ENCODE measurements around the gene MYO9B.
"Not testable (repeated sequence)": the region's sequence is repeated elsewhere in the genome, so short reads cannot be mapped to it uniquely, and the experiment has no call there.

Gene MYO9B

DNA sequence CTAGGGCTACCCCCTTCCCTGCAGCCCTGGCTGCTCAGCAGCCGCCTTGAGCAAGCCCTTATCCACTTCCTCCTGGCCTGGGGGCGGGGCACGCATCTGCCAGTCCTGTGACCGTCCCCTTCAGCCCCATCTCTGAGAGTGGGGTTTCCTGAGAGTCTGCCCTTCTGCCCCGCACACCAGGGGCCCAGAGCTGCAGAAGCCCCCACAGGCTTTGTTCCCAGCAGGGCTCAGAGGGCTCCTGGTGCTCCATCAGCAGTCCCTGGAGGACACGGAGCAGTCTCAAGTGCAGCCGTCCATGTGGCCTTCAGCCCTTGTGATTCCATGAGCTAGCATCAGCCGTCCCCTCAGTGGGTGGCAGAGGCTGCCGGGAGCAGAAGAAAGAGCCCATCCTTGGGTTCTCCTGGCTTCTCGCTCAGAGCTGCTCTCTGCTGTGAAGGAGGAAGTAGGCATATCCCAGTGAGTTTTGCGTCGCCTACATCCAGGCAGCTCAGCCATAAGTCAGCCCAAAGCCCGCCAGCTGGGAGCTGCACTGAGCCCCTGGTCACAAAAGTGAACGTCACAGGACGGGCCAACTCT, 16.3 kb downstream of the MYO9B start:
- DNase-seq (ENCODE audit: low read depth in 2 of 2), result no peak

DNA sequence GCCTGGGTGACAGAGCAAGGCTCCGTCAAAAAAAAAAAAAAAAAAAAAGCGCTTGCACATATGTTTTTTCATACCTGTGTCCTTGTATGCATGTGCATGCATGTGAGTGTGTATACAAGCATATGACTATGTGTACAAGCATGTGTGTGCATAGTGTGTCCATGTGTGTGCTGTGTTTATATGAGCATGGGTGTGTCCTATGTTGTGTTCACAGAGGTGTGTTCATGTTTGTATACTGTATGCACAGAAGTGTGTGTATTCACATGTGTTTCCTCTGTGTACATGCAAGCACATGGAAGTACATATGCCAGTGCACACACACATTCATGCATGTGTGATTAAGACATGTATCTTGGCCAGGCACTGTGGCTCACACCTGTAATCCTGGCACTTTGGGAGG, 17.1 kb downstream of the MYO9B start:
- no peak for DNase-seq (ENCODE audit: low read depth in 2 of 2)

DNA sequence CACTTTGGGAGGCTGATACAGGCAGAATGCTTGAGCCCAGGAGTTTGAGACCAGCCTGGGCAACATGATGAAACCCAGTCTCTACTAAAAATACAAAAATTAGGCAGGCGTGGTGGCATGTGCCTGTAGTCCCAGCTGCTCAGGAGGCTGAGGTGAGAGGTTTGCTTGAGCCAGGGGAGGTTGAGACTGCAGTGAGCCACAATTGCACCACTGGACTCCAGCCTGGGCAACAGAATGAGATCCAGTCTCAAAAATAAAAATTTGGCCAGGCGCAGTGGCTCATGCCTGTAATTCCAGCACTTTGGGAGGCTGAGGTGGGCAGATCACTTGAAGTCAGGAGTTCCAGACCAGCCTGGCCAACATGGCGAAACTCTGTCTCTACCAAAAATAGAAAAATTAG, 19.1 kb downstream of the MYO9B start:
- not testable (repeated sequence) for DNase-seq (ENCODE audit: low read depth in 2 of 2)

DNA sequence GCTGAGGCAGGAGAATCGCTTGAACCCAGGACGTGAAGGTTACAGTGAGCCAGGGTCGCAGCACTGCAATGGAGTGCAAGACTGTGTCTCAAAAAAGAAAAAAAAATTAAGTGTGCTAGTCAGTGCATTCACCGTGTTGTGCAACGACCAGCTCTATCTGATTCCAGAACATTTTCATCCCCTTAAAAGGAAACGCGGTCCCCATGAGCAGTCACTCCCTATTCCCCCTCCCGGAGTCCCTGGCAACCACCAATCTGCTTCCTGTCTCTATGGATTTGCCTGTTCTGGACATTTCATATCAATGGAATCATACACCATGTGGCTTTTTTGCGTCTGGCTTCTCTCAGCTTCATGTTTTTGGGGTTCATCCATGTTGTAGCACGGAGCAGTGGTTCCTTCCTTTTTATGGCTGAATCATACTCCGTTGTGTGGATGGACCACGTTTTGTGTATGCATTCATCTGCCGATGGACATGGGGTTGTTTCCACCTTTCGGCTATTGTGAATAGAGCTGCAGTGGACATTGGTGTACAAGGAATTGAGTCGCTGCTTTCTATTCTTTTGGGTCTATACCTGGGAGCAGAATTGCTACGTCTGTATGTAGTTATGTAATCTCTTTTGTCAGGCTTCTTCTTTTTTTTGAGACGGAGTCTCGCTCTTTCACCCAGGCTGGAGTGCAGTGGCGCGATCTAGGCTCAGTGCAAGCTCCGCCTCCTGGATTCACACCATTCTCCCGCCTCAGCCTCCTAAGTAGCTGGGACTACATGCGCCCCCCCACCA, 19.8 kb downstream of the MYO9B start:
- DNase-seq (ENCODE audit: low read depth in 2 of 2), result no peak

DNA sequence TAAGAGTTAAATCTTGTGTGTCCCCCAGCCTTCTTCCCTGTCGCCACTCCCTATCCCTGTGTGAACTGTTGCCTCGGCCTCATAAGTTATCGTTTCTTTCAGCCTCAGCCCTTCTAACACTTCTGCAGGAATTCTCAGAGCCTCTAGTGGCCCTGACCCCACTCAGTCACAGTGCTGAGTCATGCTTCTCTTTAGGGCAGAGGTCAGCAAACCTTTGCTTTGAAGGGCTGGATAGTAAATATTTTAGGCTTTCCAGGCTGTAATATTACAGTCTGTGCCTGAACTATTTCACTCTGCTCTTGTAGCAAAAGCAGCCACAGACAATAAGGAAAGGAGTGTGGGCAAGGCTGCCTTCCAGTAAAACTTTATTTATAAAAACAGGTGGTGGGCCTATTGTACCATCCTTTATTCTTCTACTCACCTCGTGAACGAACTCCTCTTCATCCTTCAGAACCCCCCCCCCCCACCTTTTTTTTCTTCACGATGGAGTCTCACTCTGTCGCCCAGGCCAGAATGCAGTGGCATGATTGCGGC, 22.1 kb downstream of the MYO9B start:
- DNase-seq (ENCODE audit: low read depth in 2 of 2), result no peak

DNA sequence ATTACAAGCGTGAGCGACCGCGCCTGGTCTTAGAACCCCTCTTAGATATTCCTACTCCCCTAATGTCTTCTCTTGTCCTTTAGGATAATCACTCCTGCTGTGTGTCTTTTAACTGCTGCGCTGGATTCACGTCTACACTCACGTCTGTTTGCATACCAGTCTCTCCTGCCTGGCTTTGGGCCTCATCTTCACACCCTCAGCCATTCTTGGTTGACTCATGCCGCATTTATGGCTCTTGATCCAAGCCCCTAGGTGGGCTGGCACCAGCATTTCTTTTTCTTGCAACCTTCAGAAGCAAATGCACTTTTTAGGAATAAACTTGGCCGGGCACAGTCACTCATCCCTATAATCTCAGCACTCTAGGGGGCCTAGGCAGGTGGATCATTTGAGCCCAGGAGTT, 22.7 kb downstream of the MYO9B start:
- no peak for DNase-seq (ENCODE audit: low read depth in 2 of 2)

DNA sequence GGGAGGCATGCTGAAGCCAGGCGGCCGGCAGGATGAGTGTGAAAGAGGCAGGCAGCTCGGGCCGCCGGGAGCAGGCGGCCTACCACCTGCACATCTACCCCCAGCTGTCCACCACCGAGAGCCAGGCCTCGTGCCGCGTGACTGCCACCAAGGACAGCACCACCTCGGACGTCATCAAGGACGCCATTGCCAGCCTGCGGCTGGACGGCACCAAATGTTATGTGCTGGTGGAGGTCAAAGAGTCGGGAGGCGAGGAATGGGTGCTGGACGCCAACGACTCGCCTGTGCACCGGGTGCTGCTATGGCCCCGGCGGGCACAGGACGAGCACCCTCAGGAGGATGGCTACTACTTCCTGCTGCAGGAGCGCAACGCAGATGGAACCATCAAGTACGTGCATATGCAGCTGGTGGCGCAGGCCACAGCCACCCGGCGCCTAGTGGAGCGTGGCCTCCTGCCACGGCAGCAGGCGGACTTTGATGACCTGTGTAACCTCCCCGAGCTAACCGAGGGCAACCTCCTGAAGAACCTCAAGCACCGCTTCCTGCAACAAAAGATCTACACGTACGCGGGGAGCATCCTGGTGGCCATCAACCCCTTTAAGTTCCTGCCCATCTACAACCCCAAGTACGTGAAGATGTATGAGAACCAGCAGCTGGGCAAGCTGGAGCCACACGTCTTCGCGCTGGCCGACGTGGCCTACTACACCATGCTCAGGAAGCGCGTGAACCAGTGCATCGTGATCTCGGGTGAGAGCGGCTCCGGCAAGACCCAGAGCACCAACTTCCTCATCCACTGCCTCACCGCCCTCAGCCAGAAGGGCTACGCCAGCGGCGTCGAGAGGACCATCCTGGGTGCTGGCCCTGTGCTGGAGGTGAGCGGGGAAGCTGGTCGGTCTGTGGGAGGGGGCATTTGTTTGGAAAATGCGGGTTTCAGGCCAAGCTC, 26.4 kb downstream of the MYO9B start:
- no peak for DNase-seq (ENCODE audit: low read depth in 2 of 2)

DNA sequence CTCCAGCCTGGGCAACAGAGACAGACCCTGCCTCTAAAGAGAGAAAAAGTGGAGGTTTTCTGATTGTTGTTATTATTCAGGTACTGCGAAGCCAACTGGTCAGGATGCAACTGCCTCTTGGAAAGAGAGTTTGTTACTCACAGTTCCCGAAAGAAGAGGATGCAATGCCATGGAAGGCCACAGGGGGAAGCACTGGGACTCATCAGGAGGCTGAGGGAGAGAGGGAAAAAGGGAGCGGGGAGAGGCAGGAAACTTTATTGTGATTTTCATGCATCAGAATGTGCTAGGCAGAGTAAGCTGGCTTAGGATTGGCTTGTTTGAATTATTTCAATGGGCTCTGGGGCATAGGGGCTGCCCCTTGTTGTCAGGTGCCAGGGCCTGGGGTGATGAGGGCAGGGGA, 27.6 kb downstream of the MYO9B start:
- no peak for DNase-seq (ENCODE audit: low read depth in 2 of 2)

DNA sequence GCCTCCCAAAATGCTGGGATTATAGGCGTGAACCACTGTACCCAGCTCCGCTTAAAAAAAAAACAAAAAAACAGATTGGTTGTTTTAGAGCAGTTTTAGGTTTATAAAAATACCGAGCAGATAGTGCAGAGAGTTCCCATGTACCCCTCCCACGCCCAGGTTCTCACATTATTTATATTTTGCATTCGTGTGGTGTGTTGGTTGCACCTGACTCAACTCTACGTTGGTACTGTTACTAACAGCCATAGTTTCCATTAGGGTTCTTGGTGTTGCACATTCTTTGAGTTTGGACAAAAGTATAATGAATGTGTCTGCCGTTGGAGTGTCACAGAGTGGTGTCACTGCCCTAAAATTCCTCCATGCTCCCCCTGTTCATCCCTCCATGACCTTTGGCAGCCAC, 29.1 kb downstream of the MYO9B start:
- no peak for DNase-seq (ENCODE audit: low read depth in 2 of 2)

DNA sequence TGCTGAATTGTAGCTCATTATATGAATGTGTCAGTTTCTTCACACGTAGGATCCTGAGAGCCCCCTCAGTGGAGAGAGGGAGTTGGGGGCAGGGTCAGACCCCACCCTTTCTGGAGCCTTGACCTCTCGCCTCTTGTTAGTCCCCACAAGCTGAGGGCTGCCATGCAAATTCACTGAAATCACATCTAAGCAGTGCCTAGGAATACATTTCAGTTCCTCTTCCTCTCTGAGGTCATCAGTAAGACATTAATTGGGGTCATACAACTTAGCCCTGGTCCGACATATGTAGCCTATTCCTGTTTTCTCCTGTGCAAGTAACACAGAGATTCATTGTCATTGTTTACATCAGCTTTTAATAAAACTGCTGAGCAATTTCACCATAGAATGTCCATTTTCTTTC, 30.0 kb downstream of the MYO9B start:
- DNase-seq (ENCODE audit: low read depth in 2 of 2), result no peak

DNA sequence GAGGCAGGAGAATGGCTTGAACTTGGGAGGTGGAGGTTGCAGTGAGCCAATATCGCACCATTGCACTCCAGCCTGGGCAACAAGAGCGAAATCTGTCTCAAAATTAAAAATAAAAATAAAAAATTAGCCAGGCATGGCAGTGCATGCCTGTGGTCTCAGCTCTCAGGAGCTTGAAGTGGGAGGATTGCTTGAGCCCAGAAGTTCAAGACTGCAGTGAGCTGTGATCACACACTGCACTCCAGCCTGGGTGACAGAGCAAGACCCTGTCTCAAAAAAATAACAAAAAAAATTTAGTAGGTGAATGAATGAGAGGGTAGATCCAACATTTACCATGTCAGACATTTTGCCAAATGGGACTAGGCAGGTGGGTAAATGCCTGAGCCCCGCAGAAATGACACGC, 31.4 kb downstream of the MYO9B start:
- DNase-seq (ENCODE audit: low read depth in 2 of 2), result not testable (repeated sequence)

DNA sequence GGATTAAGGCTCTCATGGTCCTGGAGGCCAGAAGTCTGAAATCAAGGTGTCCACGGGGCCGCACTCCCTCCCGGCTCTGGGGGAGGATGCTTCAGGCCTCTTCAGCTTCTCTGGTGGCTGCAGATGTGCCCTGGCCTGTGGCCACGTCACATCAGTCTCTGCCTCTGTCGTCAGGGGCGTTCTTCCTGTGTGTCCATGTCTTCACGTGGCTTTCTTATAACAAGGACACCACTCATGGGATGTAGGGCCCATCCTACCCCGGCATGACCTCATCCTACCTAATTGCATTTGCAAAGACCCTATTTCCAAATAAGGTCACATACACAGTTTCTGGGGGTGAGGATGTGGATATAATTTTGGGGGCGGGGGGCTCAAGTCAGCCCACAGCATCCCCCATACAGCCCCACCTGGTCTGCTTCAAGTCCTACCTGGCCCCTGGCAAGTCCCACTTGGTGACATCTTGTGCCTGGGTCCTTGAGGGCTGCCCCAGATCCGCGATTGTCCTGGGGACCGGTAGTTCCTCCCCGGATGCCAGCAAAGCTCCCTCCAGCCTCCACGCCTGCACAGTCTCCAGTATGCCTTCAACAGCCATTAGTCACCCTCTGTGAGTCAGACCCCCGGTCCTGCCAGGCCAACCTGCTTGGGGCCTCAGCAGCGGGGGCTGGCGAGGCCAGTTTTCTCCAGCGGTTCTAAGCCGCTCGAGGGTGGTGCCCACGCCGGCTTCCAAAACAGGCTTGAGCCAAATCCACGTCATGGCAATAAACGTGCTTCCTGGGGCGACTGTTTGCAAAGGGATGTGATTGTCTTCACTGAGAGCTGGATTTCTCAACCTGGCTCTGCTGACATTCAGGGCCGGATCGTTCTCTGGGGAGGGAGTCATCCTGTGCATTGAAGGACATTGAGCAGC, 32.2 kb downstream of the MYO9B start:
- no peak for DNase-seq (ENCODE audit: low read depth in 2 of 2)

DNA sequence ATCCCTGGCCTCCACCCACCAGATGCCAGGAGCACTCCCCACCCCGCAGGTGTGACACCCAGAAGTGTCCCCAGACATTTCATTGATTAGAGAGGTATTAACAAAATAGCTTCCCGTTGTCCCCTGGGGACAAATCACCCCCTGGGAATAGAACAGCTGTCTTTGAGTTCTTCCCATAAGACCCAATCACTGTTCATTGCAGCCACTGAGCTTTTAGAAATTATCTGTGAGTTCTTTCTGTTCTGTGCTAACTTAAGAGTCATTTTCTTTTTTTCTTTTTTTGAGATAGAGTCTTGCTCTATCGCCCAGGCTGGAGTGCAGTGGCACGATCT, 32.8 kb downstream of the MYO9B start:
- no peak for DNase-seq (ENCODE audit: low read depth in 2 of 2)

DNA sequence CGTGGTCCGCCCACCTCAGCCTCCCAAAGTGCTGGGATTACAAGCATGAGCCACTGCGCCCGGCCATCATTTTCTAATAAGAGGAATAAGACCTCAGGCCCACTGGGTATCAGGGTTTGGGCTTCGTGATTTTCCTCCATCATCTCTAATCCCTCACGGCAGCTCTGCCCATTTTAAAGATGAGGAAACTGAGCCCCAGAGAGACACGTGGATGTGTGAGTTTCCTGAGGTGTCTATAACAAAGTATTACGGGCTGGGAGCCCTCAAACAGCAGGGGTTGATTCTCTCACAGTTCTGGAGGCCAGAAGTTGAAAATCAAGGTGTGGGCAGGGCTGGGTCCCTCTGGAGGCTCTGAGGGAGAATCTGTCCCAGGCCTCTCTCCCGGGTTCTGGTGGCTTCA, 33.7 kb downstream of the MYO9B start:
- no peak for DNase-seq (ENCODE audit: low read depth in 2 of 2)

DNA sequence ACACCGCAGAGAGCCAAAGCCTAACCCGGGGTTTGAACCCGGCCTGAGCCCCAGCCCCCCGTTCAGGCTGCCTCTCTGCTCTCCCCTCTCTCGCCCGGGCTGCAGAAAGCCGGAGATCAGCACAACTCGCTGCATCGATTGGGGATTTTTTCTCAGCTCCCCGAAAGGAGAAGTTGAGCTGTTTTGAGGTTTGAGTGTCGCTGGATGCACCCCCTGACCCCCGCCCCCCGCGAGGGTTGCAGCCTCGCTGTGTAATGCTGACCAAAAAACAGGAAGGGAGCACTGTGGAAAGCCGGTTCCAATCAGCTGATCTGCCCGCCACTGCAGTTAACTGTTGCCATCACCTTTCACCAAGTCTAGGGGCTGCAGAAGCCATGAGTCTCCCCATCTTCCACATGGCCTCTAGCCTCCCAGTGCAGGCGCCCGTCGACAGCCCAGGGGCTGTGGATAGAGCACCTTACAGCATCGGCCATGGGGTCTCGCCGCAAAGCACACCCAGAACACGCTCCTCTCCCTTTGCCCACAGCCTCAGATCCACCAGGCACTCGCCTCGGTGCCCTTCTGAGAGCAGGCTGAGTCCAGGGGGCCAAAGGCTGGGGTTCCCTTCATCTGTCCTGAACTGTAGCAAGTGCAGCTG, 34.5 kb downstream of the MYO9B start:
- DNase-seq (ENCODE audit: low read depth in 2 of 2), result no peak

DNA sequence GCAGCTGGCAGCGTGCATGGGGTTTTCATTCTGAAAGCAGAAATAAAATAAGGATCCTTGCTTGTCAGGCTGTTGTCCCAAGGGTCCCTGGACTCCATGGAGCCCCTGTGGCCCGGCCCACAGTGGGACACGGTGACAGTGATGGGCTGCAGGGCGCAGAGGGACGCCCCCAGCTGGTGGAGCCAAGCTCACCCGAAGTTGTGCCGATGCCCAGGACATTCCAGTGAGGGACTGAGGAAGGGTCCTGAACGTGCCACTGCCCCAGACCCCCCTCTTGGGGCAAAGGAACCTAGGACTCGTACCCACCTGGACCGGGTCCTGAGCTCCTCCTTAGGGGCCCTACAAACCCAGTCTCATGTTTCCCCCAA, 35.0 kb downstream of the MYO9B start:
- no peak for DNase-seq (ENCODE audit: low read depth in 2 of 2)

DNA sequence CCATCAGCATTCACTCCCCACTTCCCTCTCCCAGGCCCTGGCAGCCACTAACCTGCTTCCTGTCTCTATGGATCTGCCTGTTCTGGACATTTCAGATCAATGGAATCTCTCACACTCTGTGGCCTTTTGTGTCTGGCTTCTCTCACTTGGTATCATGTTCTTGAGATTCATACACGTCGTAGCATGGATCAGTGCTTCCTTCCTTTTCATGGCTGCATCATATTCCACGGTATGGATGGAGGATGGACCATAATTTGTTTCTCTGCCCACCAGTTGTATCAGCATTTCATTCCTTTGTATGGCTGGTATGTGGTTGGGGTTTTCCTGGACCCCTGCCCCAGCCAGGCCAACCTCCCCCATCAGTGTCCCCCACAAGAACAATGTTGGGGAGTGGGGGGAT, 36.2 kb downstream of the MYO9B start:
- DNase-seq (ENCODE audit: low read depth in 2 of 2), result no peak

DNA sequence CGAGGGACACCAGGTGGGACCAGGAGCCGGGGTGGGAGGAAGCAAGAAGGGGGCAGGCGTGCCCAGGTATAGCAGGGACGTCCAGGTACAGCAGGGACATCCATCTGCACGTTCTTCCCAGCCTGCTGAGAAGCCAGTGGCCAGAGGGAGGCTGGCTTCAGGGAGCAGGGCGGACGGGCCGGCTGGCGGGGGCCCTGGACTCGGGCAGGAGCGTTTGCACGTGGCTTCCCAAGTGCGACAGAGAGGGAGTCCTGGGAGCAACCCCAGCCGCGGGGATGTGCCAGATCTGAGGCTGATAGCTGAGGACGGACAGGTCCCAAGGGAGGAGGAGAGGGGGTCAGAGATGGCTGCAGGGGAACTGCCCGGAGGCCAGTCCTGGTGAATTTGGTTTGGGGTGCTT, 36.7 kb downstream of the MYO9B start:
- DNase-seq (ENCODE audit: low read depth in 2 of 2), result no peak

DNA sequence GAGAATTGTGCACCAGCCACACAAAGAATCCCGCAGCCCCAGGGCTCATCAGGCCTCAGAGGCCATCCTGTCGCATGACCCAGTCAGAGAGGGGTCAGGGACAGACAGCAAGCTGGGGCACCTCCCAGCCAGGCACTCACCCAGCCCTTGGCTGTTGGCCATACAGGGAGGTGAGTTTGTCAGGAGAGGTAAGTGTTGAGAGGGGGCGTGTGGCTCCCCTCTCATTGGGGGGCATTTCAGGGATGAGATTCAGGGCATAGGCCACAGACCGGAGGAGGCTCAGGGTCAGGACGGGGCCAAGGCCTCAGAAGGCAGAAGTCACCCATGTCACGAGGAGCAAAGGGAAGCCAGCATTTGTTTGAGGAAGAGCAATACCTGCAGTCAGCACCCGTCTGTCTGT, 37.1 kb downstream of the MYO9B start:
- no peak for DNase-seq (ENCODE audit: low read depth in 2 of 2)

DNA sequence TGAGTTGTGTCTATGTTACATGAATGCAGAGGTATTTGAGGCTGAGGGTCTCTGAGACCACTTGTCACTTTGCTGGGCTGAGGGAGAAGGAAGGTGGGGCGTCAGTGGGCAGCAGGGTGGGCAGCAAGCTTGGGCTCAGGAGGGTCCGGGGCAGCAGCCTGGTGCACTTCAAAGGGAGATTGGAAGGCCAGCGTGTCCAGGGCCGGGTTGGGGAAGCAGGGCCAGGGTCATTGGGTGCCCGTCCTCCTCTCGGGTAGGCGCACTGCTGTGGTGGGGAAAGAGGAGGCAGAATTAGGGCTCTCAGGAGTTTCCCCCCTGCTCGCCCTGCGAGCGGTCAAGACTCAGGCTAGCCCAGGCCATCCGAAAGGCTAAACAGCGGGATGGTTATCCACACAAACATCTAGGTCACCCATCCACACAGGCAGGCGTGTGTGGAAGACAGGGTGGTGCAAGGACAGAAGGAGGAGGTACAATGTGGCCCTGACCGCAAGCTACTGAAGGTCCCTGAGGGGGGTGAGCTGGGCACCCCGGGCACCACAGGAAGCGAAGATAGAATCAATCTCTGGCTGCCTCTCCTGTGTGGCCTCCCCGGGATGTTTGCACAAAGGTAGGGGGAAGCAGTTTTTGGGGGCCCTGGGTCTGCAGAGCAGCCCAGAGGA, 37.7 kb downstream of the MYO9B start:
- no peak for DNase-seq (ENCODE audit: low read depth in 2 of 2)

DNA sequence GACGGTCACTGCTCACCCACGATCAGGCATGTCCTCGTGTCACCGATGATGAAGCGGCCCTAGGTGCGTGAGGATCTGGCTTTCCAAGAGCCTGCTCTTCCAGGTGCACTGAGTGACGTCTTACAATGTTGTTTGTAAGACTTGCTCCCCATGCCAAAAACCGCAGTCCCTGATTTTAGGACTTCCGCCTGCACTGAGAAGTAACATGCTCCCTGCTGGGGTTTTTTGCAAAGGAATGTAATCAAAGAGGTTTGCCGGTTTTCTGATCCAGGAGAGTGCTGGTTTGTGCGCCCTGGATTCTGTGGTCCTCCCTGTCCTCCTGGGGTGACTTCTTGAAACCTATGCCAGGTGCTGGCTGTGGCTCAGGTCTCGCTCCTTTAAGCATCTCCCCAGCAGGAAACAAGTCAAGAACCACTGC, 38.8 kb downstream of the MYO9B start:
- no peak for DNase-seq (ENCODE audit: low read depth in 2 of 2)

Data from stimulated activated CD4-positive, alpha-beta T cell treated with anti-CD3 and anti-CD28 coated beads, Interleukin-1b, Interleukin-23, amount 100 ng/mL, for 4 hours (primary cell).